C4-2B (cell line): Measurements from ENCODE around the gene ARID4B.

Source experiments
- ZFX ChIP-seq: fragments of 450-650 bp; IDR thresholded peaks from 2 replicates; pipeline ENCODE4 v1.6.1; 2017
- TF ChIP-seq, protein P1 (sequence below): fragments of 450-650 bp; conservative IDR thresholded peaks from 2 replicates; pipeline ENCODE4 v1.5.1; 2017; ENCODE audit warnings: mild to moderate bottlenecking

- TF ChIP-seq, protein P1, sequence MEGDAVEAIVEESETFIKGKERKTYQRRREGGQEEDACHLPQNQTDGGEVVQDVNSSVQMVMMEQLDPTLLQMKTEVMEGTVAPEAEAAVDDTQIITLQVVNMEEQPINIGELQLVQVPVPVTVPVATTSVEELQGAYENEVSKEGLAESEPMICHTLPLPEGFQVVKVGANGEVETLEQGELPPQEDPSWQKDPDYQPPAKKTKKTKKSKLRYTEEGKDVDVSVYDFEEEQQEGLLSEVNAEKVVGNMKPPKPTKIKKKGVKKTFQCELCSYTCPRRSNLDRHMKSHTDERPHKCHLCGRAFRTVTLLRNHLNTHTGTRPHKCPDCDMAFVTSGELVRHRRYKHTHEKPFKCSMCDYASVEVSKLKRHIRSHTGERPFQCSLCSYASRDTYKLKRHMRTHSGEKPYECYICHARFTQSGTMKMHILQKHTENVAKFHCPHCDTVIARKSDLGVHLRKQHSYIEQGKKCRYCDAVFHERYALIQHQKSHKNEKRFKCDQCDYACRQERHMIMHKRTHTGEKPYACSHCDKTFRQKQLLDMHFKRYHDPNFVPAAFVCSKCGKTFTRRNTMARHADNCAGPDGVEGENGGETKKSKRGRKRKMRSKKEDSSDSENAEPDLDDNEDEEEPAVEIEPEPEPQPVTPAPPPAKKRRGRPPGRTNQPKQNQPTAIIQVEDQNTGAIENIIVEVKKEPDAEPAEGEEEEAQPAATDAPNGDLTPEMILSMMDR = no peak
- TF ChIP-seq ZFX = no peak
These were observed 37.9 kb downstream of the ARID4B start for GRCh38 chr1:235289859-235290739.
